HG02763 (cell line): Measurements from ENCODE around the gene KRT86.
"Not testable (repeated sequence)": the region's sequence is repeated elsewhere in the genome, so short reads cannot be mapped to it uniquely, and the experiment has no call there.

Source experiments
- ATAC-seq: cut with Tn5 transposase; IDR thresholded peaks from one replicate; pipeline ENCODE4 v1.9.1; 2021; ENCODE audit warnings: mild to moderate bottlenecking, moderate library complexity; ENCODE audit not compliant: unreplicated experiment

The KRT86 gene

GRCh38 chr12:52238916-52239646, 35.4 kb upstream of the KRT86 start:
- no peak for ATAC-seq

- no peak for ATAC-seq
Measured at GRCh38 chr12:52239767-52240166, 34.7 kb upstream of the KRT86 start.

GRCh38 chr12:52240247-52240646, 34.2 kb upstream of the KRT86 start:
- ATAC-seq = not testable (repeated sequence)

GRCh38 chr12:52241205-52241842, 33.1 kb upstream of the KRT86 start:
- ATAC-seq = no peak

- ATAC-seq = no peak
Measured at GRCh38 chr12:52242442-52243258, 31.8 kb upstream of the KRT86 start.

- ATAC-seq = no peak
Measured at GRCh38 chr12:52243259-52243855, 31.1 kb upstream of the KRT86 start.

GRCh38 chr12:52243856-52244614, 30.4 kb upstream of the KRT86 start:
- ATAC-seq = peak; percentile 81

GRCh38 chr12:52244615-52244994, 29.8 kb upstream of the KRT86 start:
- no peak for ATAC-seq

GRCh38 chr12:52245259-52245961, 29.0 kb upstream of the KRT86 start:
- no peak for ATAC-seq

GRCh38 chr12:52245962-52246569, 28.4 kb upstream of the KRT86 start:
- ATAC-seq = no peak

GRCh38 chr12:52246720-52247621, 27.5 kb upstream of the KRT86 start:
- ATAC-seq = no peak

- no peak for ATAC-seq
Measured at GRCh38 chr12:52247622-52248540, 26.6 kb upstream of the KRT86 start.

GRCh38 chr12:52248541-52249461, 25.6 kb upstream of the KRT86 start:
- no peak for ATAC-seq

GRCh38 chr12:52249511-52250047, 24.9 kb upstream of the KRT86 start:
- no peak for ATAC-seq

GRCh38 chr12:52250048-52250990, 24.1 kb upstream of the KRT86 start:
- ATAC-seq = no peak
